Activated T-cell treated with anti-CD3 and anti-CD28 coated beads, Interleukin-2, amount 50 U/mL, for 4 hours (primary cell): ENCODE results near the gene DAB2. TPM values are rescaled to one million over a fixed set of nuclear protein-coding genes. Genes with fewer than 3 reads are reported as not detected.

ENCODE experiments used
- ATAC-seq, 2 donors: fragments of 200-7000 bp; cut with Tn5 transposase; one replicate each; pipeline ENCODE4 v1.10.0; 2021
- DNase-seq: peaks from one replicate; pipeline ENCODE4 v3.0.0-alpha.2; 2020
- H3K27me3 Mint-ChIP-seq: one replicate; pipeline ENCODE4 v1.8.0; 2021; ENCODE audit warnings: low read depth, mixed read lengths
- H3K36me3 Mint-ChIP-seq: one replicate; pipeline ENCODE4 v1.8.0; 2022; ENCODE audit warnings: mixed read lengths; ENCODE audit not compliant: insufficient read depth
- H3K4me1 Mint-ChIP-seq: one replicate; pipeline ENCODE4 v1.8.0; 2021; ENCODE audit warnings: low read depth, mixed read lengths
- H3K4me3 Mint-ChIP-seq: one replicate; pipeline ENCODE4 v1.8.0; 2021; ENCODE audit warnings: mild to moderate bottlenecking, moderate library complexity, mixed read lengths
- H3K9me3 Mint-ChIP-seq: one replicate; pipeline ENCODE4 v1.8.0; 2021; ENCODE audit warnings: mixed read lengths
- total RNA-seq, 3 donors: library from RNA; stranded (reverse); gene quantifications; one replicate each; pipeline ENCODE4 v1.2.1, GENCODE V29; 2021

Gene DAB2
- under 1 TPM; 0.32 to 0.61 (median 0.52) TPM for total RNA-seq

DNA sequence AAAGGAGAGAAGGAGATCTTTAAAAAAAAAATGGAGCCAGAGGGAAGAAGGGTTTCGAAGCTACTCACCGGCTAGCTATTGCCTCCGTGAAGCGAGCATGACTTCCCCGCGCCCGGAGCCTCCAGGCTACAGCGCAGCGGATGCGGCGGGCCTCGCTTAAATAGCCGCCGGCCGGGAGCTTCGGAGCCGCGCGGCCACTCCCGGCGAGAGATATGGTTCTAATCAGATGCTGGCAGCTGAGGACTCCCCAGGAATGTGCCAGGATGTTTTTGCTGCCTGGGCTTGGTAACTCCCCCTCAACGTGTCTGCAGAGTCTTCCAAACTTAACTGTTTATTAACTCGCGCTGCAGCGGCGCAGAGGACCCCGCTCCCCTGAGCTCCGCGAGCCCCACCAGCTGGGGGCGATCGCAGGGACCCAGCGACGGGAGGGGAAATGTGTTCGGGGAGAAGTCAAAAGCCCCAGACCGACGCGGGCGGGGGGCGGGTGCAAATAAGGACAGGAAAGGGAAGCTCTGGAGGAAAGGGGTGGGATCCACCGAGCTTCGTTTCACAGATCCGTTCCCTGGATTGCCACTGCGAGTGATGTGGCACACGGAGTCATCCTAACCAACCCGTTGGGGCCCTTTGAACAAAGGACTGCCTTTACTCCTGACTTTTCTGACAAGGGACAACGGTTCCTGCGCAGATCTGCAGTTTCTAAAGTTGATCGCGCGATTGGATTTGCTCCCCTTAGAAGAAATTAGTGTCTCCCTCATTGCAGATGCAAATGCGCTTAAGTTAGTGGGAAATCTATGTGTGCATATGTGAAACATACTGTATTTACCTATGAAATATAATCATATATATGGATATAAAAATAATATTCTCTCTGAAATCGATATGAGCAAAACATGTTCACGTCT, at the start of gene DAB2:
DAB2 (minus strand) TSS at position 245 of the 902 bp plus-strand sequence. CDS start 30,660 bp downstream, outside the sequence.
- H3K36me3 Mint-ChIP-seq: no peaks in the 10 kb centered on the region
- peaks cover 4% of the 10 kb centered on the region for H3K4me1 Mint-ChIP-seq
- no peaks in the 10 kb centered on the region for H3K9me3 Mint-ChIP-seq
- ATAC-seq: peak; percentile 86
- peaks cover 42% of the 10 kb centered on the region for H3K27me3 Mint-ChIP-seq
- DNase-seq: peak; percentile 15
- H3K4me3 Mint-ChIP-seq: peak within 1 kb of the TSS; percentile 81

DNA sequence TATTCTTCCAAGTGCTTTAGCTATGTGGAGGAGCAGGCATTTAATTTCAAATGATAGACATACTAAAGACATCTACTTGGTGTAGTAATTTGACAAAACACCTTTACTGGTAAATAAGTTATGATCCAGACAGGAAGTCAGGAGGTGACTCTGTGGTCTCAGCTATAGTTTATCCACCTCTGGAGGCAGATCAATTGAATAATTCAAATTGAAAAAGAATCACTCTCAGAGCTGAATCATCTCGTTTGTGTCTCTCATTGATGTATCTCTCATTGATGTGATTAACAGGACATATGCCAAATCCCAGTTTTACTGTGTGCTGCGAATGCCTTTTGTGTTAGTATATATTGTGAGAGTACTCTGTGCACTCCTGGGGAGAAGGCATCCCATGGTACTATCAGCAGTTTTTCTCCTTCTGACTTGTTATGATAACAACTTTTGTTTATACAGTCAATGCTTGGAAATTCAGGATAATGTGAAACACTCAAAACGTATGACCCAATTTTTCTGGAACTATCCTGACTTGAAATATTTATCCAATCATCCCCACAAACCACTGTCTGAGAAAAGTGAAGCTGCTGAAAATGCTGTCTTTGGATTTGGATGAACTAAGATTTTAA, 48.5 kb upstream of the DAB2 start:
- Mint-ChIP-seq H3K4me3 (no peak overlapping the region), H3K9me3 (no peaks in the 10 kb centered on the region), H3K4me1 (no peaks in the 10 kb centered on the region), H3K36me3 (no peaks in the 10 kb centered on the region), H3K27me3 (peaks cover 8% of the 10 kb centered on the region)
- ATAC-seq (no peak), DNase-seq (no peak)

DNA sequence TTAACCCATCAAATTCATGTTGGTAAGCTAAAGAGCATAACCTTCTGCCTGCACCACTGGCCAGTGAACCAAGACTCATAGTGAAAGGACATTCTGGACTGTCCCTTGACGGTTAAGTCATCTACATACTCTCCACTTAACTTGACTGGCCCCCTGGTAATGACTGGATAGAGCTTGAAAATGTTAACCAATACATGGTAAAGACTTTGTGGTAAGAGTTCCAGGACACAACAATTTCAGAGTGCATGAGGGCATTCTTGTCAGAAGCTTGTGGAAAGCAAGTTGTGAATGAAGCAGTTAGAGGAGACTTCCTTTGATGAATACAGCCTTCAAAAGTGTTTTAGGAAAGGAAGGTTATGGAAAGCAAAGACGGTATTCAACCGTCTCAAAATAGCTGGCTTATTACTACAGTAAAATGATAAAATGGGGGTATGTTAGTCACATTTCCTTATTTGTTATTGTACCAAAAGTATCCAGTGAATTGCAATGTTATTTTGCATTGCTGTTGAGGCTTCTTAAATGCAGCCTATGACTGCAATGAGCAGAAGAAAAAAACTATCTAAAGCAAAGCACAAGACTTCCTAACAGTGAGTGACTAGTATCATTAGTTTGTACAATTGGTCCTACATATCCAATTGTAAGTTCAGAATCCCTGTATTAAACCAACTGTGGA, 47.2 kb upstream of the DAB2 start:
- no peak overlapping the region for H3K4me3 Mint-ChIP-seq
- no peaks in the 10 kb centered on the region for H3K4me1 Mint-ChIP-seq
- H3K27me3 Mint-ChIP-seq: peaks cover 8% of the 10 kb centered on the region
- no peaks in the 10 kb centered on the region for H3K9me3 Mint-ChIP-seq
- H3K36me3 Mint-ChIP-seq: no peaks in the 10 kb centered on the region
- ATAC-seq: no peak
- DNase-seq: no peak

DNA sequence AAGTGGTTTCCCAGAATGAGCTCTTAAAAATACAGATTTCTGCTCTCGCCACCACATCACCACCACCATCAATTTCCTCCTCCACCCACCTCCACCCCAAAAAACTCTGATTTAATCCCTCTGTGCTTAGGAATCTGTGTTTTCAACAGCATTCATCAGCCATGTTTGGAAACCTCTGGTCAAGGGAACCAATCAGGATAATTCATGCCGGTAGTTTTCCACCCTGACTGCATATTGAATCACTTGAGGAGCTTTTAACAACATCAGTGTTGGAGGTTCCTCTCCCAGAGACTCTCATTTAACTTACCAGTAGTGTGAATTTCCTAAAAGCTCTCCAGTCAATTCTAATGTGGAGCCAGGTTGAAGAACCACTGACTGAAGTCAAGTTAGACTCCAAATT, 46.0 kb upstream of the DAB2 start:
- H3K4me3 Mint-ChIP-seq: no peak overlapping the region
- H3K4me1 Mint-ChIP-seq: no peaks in the 10 kb centered on the region
- no peaks in the 10 kb centered on the region for H3K36me3 Mint-ChIP-seq
- H3K9me3 Mint-ChIP-seq: no peaks in the 10 kb centered on the region
- peaks cover 6% of the 10 kb centered on the region for H3K27me3 Mint-ChIP-seq
- ATAC-seq (no peak), DNase-seq (no peak)

DNA sequence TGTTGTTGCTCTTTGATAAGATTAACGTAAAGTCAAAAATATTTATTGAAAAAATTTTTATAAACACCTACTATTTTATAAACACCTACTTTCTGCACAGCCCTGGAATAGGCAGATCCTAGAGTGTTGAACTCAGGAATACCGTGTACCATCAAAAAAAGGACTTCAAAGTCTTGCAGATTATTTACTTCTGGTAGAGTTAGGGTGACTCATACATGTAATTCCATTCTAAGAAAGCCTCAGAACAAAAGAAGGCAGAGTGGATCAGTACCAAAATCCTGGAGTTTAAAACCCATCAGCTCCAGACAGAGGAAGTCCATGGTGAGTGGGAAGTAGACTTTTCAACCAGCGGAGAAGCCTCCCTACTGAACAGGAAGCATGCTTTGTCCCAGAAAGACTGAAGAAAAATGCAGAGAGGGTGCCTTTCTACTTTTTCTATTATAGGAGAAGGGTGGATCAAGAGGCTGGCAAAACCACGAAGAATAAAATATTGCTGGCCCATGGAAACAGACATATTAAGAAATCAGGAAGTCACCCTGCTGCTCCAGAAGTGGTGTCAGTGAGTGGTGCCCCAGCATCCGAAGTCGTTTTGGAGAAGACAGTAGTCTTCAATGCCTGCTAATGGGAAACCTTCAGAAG, 45.1 kb upstream of the DAB2 start:
- no peak for DNase-seq
- H3K4me3 Mint-ChIP-seq: no peak overlapping the region
- ATAC-seq: no peak
- no peaks in the 10 kb centered on the region for H3K9me3 Mint-ChIP-seq
- no peaks in the 10 kb centered on the region for H3K36me3 Mint-ChIP-seq
- H3K27me3 Mint-ChIP-seq: peaks cover 5% of the 10 kb centered on the region
- no peaks in the 10 kb centered on the region for H3K4me1 Mint-ChIP-seq

DNA sequence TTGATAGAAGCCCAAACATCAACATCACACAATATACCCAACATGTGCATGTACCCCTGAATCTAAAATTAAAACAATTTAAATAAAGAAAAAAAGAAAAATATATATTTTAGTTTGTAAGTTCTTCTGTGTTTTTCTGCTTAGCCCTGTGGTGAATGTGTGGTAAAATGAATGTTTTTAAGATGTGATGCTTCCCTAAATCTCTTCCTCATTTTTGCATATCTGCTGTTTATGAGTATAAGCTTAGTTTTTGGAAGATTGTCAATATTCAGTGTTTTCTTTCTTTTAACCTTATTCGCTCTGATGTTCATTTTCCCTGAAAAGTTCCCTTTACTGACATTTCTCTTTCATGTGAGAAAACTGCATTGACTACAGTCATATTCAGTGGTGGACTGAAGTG, 44.4 kb upstream of the DAB2 start:
- Mint-ChIP-seq H3K9me3 (no peaks in the 10 kb centered on the region), H3K4me3 (no peak overlapping the region), H3K36me3 (no peaks in the 10 kb centered on the region), H3K27me3 (peaks cover 3% of the 10 kb centered on the region), H3K4me1 (no peaks in the 10 kb centered on the region)
- ATAC-seq (no peak), DNase-seq (no peak)

DNA sequence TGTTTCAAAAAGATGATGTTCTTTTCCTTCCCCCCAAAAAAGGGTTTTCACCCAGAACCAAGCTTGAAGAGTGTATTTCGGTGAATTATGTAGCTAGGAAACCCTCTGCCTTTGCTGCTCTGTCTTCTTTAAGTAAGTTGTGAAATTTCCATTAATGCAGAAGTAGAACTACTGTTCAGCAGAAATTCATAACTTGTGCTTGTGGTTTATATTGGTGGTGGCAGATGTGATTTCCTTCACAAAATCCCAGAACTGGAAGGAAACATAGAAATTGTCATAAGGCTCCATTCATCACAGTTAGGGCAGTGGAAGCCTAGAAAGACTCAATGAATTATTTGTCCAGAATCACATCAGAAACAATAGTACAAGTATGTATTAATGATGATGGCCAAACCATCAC, 42.1 kb upstream of the DAB2 start:
- ATAC-seq (no peak), DNase-seq (no peak)
- H3K9me3 Mint-ChIP-seq: no peaks in the 10 kb centered on the region
- no peak overlapping the region for H3K4me3 Mint-ChIP-seq
- no peaks in the 10 kb centered on the region for H3K36me3 Mint-ChIP-seq
- no peaks in the 10 kb centered on the region for H3K4me1 Mint-ChIP-seq
- H3K27me3 Mint-ChIP-seq: peaks cover 7% of the 10 kb centered on the region

DNA sequence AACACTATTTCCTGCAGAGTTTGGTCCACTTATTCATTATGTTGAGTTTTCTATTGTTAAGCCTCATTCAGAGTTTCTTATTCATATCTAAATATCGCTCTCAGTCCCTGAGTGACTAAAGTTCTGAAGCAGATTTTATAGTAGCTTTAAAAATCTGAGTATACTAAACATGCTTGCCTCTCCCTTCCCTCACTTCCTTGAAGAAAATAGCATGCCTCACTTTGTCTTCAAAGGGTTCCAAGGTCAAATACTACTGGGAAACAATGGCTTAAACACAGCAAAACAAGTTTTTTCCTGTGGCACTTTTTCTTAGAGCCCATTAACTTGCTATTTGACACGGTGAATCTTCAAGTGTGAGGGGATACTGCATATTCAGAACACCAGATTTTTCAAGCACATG, 41.1 kb upstream of the DAB2 start:
- Mint-ChIP-seq H3K4me1 (peaks cover 2% of the 10 kb centered on the region), H3K9me3 (no peaks in the 10 kb centered on the region), H3K27me3 (peaks cover 8% of the 10 kb centered on the region), H3K4me3 (no peak overlapping the region), H3K36me3 (no peaks in the 10 kb centered on the region)
- DNase-seq: no peak
- ATAC-seq: no peak

DNA sequence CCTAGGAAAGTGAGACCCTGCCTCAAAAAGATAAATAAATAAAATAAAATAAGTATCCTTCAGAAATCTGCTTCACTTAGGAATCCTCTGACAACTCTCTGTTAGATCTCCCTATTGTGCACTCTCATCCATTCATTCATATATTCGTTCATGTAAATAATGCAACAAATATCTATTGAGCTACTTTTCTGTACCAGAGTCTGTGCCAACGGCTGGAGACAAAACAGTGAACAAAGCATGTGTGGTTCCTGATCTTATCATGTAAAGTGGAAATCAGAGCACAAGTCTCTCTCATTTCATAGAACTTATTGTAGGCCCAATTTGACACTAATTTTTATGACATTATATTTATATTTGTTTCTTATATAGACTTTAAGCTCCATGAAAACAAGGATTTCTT, 40.3 kb upstream of the DAB2 start:
- Mint-ChIP-seq H3K9me3 (no peaks in the 10 kb centered on the region), H3K27me3 (peaks cover 8% of the 10 kb centered on the region)
- ATAC-seq: no peak

DNA sequence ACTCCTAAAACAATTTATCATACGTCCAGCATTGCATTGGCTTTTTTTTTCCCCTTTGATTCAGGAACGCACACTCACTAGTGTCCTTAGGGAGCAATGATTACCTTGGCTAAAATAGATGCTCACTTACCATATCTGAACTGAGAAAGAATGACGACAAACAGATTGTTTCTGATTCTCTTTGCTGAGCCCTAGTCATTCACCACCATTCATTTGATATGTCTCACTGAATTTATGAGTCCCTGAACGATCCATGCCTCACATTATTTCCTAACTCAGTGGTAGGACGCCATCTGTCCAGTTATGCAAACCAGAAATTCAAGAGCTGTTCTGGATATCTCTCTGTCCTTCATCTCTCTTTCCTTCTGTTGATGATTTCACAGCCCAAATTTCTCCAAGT, 39.3 kb upstream of the DAB2 start:
- no peak for DNase-seq
- ATAC-seq: no peak
- H3K4me1 Mint-ChIP-seq: peaks cover 3% of the 10 kb centered on the region
- no peaks in the 10 kb centered on the region for H3K36me3 Mint-ChIP-seq
- H3K27me3 Mint-ChIP-seq: peaks cover 8% of the 10 kb centered on the region
- no peak overlapping the region for H3K4me3 Mint-ChIP-seq
- H3K9me3 Mint-ChIP-seq: no peaks in the 10 kb centered on the region

More for the DNA sequence above, 40.3 kb upstream of the DAB2 start:
- no peaks in the 10 kb centered on the region for H3K36me3 Mint-ChIP-seq
- H3K4me3 Mint-ChIP-seq: no peak overlapping the region
- H3K4me1 Mint-ChIP-seq: peaks cover 3% of the 10 kb centered on the region
- no peak for DNase-seq

DNA sequence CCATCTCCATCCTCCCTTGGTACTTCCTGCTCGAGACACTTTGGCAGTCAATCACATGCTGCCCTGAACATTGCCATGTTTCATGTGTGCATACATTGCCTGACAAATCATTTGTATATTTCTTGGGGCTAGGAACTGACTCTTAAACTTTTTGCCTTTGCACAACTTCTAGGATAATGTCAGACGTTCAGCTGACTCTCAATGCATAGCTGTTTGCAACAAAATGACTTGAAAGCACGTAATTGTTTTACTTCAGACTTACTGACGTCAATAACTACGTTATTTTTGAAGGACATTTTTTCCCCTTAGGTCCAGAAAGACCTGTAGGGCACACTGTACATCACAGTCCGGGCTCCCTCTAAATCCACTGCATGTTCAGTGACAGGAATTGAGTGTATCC, 37.4 kb upstream of the DAB2 start:
- Mint-ChIP-seq H3K4me3 (no peak overlapping the region), H3K4me1 (peaks cover 3% of the 10 kb centered on the region), H3K36me3 (no peaks in the 10 kb centered on the region), H3K9me3 (no peaks in the 10 kb centered on the region), H3K27me3 (peaks cover 20% of the 10 kb centered on the region)
- no peak for DNase-seq
- ATAC-seq: no peak

DNA sequence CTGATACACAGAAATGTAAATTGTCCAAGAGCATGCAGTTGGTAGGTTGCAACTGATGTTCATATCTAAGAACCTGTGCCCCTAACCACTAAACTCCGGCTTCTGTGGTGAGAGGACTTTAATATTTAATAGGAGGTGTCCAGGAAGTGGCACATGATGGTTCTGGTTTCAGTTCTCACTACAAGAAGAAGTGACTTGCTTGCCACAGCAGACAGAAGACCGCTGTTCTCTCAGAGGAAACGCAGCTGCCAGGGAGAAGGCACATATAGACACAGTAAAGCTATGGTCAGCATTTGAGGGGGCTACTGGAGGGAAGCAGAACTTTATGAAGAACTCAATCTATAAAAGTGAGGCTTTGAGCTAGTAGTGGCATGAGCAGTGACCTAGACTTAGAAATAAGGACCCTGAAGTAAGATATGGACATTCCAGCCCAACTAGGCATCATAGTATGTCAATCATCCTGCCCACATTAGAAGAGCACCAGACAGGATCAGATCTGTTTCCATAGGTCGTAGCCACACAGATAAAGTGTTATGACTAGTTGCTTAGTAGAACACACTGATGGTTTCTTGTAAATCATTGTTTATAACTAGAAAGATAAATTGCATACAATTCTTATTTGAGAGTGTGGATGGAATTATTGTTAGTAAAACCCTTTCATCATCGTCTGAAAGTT, 36.4 kb upstream of the DAB2 start:
- Mint-ChIP-seq H3K27me3 (peaks cover 20% of the 10 kb centered on the region), H3K36me3 (no peaks in the 10 kb centered on the region), H3K4me1 (peaks cover 3% of the 10 kb centered on the region), H3K9me3 (no peaks in the 10 kb centered on the region), H3K4me3 (no peak overlapping the region)
- peak in 1 of 2 donors; percentile 4 for ATAC-seq
- DNase-seq: no peak

DNA sequence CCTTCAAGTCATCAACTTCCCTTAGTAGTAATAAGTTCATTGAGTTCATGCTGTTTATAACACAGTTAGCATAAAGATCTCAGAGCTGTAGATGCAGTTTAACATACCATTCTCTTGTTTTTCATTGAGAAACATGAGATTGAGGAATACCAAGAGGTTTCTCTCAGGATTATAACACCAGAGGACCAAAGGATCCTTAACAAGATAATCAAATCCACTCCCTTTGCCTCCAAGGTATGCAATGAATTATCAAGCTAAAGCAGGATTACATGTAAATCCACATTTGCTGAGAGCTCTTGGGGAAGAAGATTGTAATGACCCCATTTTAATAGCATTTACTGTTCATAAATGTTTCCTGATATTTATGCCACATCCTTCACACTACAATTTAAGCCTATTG, 35.1 kb upstream of the DAB2 start:
- Mint-ChIP-seq H3K36me3 (no peaks in the 10 kb centered on the region), H3K27me3 (peaks cover 26% of the 10 kb centered on the region), H3K9me3 (no peaks in the 10 kb centered on the region), H3K4me1 (peaks cover 3% of the 10 kb centered on the region), H3K4me3 (no peak overlapping the region)
- no peak for DNase-seq
- ATAC-seq: no peak

DNA sequence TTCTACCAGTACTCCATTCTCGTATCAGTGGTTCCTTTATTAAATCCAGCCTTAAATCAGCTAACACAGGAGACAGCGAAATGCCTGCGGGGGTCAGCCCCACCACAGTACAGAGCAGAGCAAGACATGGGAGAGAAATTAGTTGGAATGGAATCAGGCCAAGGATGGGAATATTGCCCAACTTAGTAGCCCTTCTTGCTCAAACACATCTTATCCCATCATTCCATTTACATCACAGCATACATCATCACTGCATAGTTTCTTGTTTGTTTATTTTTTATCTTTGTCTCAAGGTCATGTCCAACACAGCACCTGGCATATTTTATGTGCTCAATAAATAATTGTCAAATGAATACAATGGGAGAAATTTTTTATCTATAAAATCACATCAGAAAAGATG, 34.3 kb upstream of the DAB2 start:
- Mint-ChIP-seq H3K4me1 (peaks cover 3% of the 10 kb centered on the region), H3K36me3 (no peaks in the 10 kb centered on the region), H3K9me3 (no peaks in the 10 kb centered on the region), H3K27me3 (peaks cover 23% of the 10 kb centered on the region), H3K4me3 (no peak overlapping the region)
- DNase-seq: no peak
- no peak for ATAC-seq
